DND-41 (cell line): ENCODE data around the gene DEFB119.
"Not testable (repeated sequence)": the region's sequence is repeated elsewhere in the genome, so short reads cannot be mapped to it uniquely, and the experiment has no call there.

Experiments
- ATAC-seq: fragments of 200-7000 bp; cut with Tn5 transposase; 3 replicates; pipeline ENCODE4 v1.9.1; 2021; ENCODE audit warnings: low read depth; ENCODE audit not compliant: insufficient read depth
- DNase-seq: peaks from one replicate; pipeline ENCODE4 v3.0.0-alpha.2; 2020
- H2AFZ ChIP-seq: 2 replicates; pipeline ENCODE4 v1.6.0; 2012; ENCODE audit warnings: low read depth, low read length
- H3K27ac ChIP-seq: 2 replicates; pipeline ENCODE4 v1.5.1; 2012; ENCODE audit warnings: low read length, inconsistent platforms
- H3K27me3 ChIP-seq: fragments of 200-600 bp; sonication (generic); 2 replicates; pipeline ENCODE4 v1.6.0; 2012; ENCODE audit warnings: low read length, mild to moderate bottlenecking, inconsistent platforms; ENCODE audit not compliant: insufficient read depth, poor library complexity
- H3K36me3 ChIP-seq: 2 replicates; pipeline ENCODE4 v1.5.1; 2012; ENCODE audit warnings: low read length, inconsistent platforms; ENCODE audit not compliant: insufficient read depth
- H3K4me1 ChIP-seq: 2 replicates; pipeline ENCODE4 v1.5.1; 2012; ENCODE audit warnings: mild to moderate bottlenecking, low read length; ENCODE audit not compliant: insufficient read depth
- H3K4me2 ChIP-seq: 2 replicates; pipeline ENCODE4 v1.6.0; 2012; ENCODE audit warnings: mild to moderate bottlenecking, moderate library complexity, low read length, inconsistent platforms; ENCODE audit not compliant: insufficient read depth
- H3K4me3 ChIP-seq, 2 experiments: fragments of 200-600 bp in 1 of 2; shearing (Covaris generic) in 1 of 2; 2 replicates each; pipeline ENCODE4 v1.5.1; 2012 to 2016; ENCODE audit warnings: inconsistent platforms in 2 of 2, low read length in 2 of 2, mild to moderate bottlenecking in 2 of 2, low read depth in 1 of 2, moderate library complexity in 1 of 2
- H3K79me2 ChIP-seq: 2 replicates; pipeline ENCODE4 v1.6.0; 2012; ENCODE audit warnings: low read length, inconsistent platforms; ENCODE audit not compliant: insufficient read depth
- H3K9ac ChIP-seq: 2 replicates; pipeline ENCODE4 v1.6.0; 2012; ENCODE audit warnings: low read depth, mild to moderate bottlenecking, inconsistent platforms, low read length, moderate library complexity
- H3K9me3 ChIP-seq: 2 replicates; pipeline ENCODE4 v1.5.1; 2012; ENCODE audit warnings: low read length, moderate library complexity, mild to moderate bottlenecking, inconsistent platforms; ENCODE audit not compliant: insufficient read depth, severe bottlenecking
- H4K20me1 ChIP-seq: 2 replicates; pipeline ENCODE4 v1.6.0; 2012; ENCODE audit warnings: low read length; ENCODE audit not compliant: insufficient read depth
- EZH2 ChIP-seq: IDR thresholded peaks from 3 replicates; pipeline ENCODE4 v1.6.1; 2012; ENCODE audit warnings: borderline replicate concordance, low read depth, mild to moderate bottlenecking, moderate library complexity, low read length, inconsistent platforms; ENCODE audit not compliant: severe bottlenecking
- TF ChIP-seq, protein P1 (sequence below): IDR thresholded peaks from 2 replicates; pipeline ENCODE4 v1.5.1; 2012; ENCODE audit warnings: borderline replicate concordance, low read length, moderate library complexity, mild to moderate bottlenecking; ENCODE audit not compliant: poor library complexity, severe bottlenecking; ENCODE audit errors: extremely low read depth

DEFB119 gene, protein sequence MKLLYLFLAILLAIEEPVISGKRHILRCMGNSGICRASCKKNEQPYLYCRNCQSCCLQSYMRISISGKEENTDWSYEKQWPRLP

DNA sequence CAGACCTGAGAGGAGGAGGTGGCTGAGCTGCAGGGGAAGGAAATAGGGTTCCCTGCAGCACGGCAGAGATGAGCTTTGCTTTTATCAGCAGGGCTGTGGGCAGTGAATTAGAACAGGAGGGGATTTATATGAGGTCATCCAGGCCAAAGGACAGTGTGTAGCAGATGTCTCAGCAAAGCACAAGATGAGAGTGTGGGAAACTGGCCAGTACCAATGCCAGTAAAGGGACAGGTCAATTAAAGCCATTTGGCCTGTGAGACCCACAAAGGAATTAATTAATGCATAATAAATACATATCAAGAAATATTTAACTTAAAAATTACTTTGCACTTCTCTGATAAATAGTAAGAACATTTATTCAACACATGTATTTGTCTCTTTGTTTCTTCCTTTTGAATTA, at the start of gene DEFB119:
Gene DEFB119, minus strand, starts transcription at position 101 of the 400 bp plus-strand sequence. CDS start 107 bp downstream, outside the sequence.
- H2AFZ ChIP-seq: no peak within 1 kb of the TSS
- H3K9me3 ChIP-seq: no peaks in the 10 kb centered on the region
- no peak within 1 kb of the TSS for H3K27ac ChIP-seq
- H3K4me2 ChIP-seq: no peak within 1 kb of the TSS
- no peaks in the 10 kb centered on the region for H3K36me3 ChIP-seq
- DNase-seq: no peak
- H3K4me1 ChIP-seq: no peaks in the 10 kb centered on the region
- no peaks in the 10 kb centered on the region for H4K20me1 ChIP-seq
- H3K9ac ChIP-seq: no peak within 1 kb of the TSS
- TF ChIP-seq, protein P1, sequence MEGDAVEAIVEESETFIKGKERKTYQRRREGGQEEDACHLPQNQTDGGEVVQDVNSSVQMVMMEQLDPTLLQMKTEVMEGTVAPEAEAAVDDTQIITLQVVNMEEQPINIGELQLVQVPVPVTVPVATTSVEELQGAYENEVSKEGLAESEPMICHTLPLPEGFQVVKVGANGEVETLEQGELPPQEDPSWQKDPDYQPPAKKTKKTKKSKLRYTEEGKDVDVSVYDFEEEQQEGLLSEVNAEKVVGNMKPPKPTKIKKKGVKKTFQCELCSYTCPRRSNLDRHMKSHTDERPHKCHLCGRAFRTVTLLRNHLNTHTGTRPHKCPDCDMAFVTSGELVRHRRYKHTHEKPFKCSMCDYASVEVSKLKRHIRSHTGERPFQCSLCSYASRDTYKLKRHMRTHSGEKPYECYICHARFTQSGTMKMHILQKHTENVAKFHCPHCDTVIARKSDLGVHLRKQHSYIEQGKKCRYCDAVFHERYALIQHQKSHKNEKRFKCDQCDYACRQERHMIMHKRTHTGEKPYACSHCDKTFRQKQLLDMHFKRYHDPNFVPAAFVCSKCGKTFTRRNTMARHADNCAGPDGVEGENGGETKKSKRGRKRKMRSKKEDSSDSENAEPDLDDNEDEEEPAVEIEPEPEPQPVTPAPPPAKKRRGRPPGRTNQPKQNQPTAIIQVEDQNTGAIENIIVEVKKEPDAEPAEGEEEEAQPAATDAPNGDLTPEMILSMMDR: no peak
- TF ChIP-seq EZH2: no peak
- H3K79me2 ChIP-seq: no peaks in the 10 kb centered on the region
- ATAC-seq: no peak
- no peaks in the 10 kb centered on the region for H3K27me3 ChIP-seq
- H3K4me3 ChIP-seq: no peak within 1 kb of the TSS

DNA sequence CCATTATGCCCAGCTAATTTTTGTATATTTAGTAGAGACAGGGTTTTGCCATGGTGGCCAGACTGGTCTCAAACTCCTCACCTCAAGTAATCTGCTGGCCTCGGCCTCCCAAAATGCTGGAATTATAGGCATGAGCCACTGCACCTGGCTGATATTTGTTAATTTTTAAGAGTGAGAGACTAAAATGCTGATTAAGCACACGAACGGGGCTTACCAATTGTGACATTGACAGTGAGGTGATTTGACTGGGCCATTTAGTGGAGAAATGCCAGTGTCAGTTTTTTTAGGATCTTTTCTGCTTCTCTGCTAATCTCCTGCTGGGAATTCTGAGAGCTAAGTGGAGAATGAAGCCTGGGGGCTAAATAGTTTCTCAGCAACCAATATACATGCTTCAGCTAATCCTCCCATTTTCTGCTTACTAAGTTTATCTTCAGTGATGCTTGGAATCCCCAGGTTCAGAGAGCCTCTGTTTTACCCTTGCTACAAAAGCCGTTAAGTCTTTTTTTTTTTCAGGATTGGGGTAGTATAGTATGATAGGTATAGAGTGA, 40.3 kb upstream of the DEFB119 start:
- H3K4me1 ChIP-seq: no peaks in the 10 kb centered on the region
- H3K9ac ChIP-seq: no peak overlapping the region
- no peaks in the 10 kb centered on the region for H4K20me1 ChIP-seq
- no peak overlapping the region for H3K4me2 ChIP-seq
- no peaks in the 10 kb centered on the region for H3K27me3 ChIP-seq
- no peak overlapping the region for H3K27ac ChIP-seq
- TF ChIP-seq EZH2: no peak
- TF ChIP-seq, protein P1: no peak
- H3K4me3 ChIP-seq: no peak overlapping the region
- DNase-seq (no peak), ATAC-seq (no peak)
- no peak overlapping the region for H2AFZ ChIP-seq
- H3K79me2 ChIP-seq: no peaks in the 10 kb centered on the region
- no peaks in the 10 kb centered on the region for H3K9me3 ChIP-seq
- H3K36me3 ChIP-seq: no peaks in the 10 kb centered on the region

DNA sequence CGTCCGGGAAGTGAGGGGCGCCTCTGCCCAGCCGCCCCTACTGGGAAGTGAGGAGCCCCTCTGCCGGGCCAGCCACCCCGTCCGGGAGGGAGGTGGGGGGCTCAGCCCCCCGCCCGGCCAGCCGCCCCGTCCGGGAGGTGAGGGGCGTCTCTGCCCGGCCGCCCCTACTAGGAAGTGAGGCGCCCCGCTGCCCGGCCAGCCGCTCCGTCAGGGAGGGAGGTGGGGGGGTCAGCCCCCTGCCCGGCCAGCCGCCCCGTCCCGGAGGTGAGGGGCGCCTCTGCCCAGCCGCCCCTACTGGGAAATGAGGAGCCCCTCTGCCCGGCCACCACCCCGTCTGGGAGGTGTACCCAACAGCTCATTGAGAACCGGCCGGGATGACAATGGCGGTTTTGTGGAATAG, 37.2 kb upstream of the DEFB119 start:
- H3K27ac ChIP-seq, H3K4me3 ChIP-seq, H4K20me1 ChIP-seq, H3K4me1 ChIP-seq, H3K9ac ChIP-seq, H2AFZ ChIP-seq, DNase-seq, H3K27me3 ChIP-seq, ATAC-seq, H3K9me3 ChIP-seq, H3K4me2 ChIP-seq, H3K36me3 ChIP-seq, H3K79me2 ChIP-seq: not testable (repeated sequence)

DNA sequence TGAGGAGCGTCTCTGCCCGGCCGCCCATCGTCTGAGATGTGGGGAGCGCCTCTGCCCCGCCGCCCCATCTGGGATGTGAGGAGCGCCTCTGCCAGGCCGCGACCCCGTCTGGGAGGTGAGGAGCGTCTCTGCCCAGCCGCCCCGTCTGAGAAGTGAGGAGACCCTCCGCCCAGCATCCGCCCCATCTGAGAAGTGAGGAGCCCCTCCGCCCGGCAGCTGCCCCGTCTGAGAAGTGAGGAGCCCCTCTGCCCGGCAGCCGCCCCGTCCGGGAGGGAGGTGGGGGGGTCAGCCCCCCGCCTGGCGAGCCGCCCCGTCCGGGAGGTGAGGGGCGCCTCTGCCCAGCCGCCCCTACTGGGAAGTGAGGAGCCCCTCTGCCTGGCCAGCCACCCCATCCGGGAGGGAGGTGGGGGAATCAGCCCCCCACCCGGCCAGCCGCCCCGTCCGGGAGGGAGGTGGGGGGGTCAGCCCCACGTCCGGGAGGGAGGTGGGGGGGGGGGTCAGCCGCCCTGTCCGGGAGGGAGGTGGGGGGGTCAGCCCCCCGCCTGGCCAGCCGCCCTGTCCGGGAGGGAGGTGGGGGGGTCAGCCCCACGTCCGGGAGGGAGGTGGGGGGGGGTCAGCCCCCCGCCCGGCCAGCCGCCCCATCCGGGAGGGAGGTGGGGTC, 36.6 kb upstream of the DEFB119 start:
- DNase-seq, H3K27me3 ChIP-seq, H3K4me3 ChIP-seq, H4K20me1 ChIP-seq, H3K4me2 ChIP-seq, H3K27ac ChIP-seq, H3K79me2 ChIP-seq, H3K9me3 ChIP-seq, H3K4me1 ChIP-seq, H3K9ac ChIP-seq, H3K36me3 ChIP-seq, ATAC-seq, H2AFZ ChIP-seq: not testable (repeated sequence)
